H1 (cell line): ENCODE data around the gene PLEKHA4. TPM values are rescaled to one million over a fixed set of nuclear protein-coding genes. Genes with fewer than 3 reads are reported as not detected.

Experiments
- HDAC2 ChIP-seq, 2 experiments: fragments of 300-600 bp in 1 of 2; sonication (generic) in 1 of 2; IDR thresholded peaks; 2 replicates each; pipeline ENCODE4 v1.6.1; 2011 to 2012; ENCODE audit warnings: low read depth in 2 of 2, low read length in 2 of 2, mild to moderate bottlenecking in 2 of 2, moderate library complexity in 2 of 2, borderline replicate concordance in 1 of 2, inconsistent platforms in 1 of 2
- polyA plus RNA-seq, 7 experiments: library from polyadenylated mRNA; depleted of rRNA in 3 of 7; stranded (reverse) in 5 of 7; unstranded in 2 of 7; fragments of >200 nt in 5 of 7; fragments of 200-250 nt in 2 of 7; gene quantifications; 1 replicate in 5 of 7; 2 replicates in 1 of 7; 4 replicates in 1 of 7; pipeline versions ENCODE4 v1.2.1 to v1.2.3, GENCODE V29; 2011 to 2013; ENCODE audit warnings: missing spikeins in 2 of 7, mixed read lengths in 2 of 7
- total RNA-seq: library from RNA; stranded (reverse); fragmentation: NEBNext Ultra II Directional; extraction: Animal tissue kit (Norgen Biotek cat#: 25700); gene quantifications from 2 replicates; pipeline ENCODE4 v1.2.1, GENCODE V29; 2021
- TF ChIP-seq, protein P1 (sequence below): fragments of 300-600 bp; sonication (generic); IDR thresholded peaks from 2 replicates; pipeline ENCODE4 v1.7.1; 2012; ENCODE audit warnings: low read length, moderate library complexity, mild to moderate bottlenecking, inconsistent platforms; ENCODE audit not compliant: insufficient replicate concordance

Gene PLEKHA4
- total and polyA plus RNA-seq, 2 of the 8 experiments (the other 6 are each of a cell fraction or from before 2014, with no cell fraction given) = 8.2 to 18.0 TPM

DNA sequence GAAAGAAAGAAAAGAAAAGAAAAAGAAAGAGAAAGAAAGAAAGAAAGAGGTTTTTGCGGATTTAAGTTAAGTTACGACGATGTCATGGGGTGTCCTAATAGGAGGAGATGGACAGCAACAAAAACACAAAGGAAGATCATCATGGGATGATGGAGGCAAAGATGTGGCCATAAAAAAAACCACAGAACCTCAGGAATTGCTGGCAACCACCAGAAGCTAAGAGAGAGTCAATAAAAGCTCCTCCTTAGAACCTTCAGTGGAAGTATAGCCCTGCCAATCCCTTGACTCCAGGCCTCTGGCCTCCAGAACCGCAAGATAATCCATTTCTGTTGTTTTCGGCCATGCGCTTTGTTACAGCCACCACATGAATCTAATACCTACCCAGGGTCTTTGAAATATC, 11.5 kb downstream of the PLEKHA4 start (continued):
- no peak for TF ChIP-seq HDAC2 (IDR thresholded peaks at IDR 0.05; ENCODE audit: borderline replicate concordance in 1 of 2, low read depth in 2 of 2, low read length in 2 of 2)
- TF ChIP-seq, protein P1, sequence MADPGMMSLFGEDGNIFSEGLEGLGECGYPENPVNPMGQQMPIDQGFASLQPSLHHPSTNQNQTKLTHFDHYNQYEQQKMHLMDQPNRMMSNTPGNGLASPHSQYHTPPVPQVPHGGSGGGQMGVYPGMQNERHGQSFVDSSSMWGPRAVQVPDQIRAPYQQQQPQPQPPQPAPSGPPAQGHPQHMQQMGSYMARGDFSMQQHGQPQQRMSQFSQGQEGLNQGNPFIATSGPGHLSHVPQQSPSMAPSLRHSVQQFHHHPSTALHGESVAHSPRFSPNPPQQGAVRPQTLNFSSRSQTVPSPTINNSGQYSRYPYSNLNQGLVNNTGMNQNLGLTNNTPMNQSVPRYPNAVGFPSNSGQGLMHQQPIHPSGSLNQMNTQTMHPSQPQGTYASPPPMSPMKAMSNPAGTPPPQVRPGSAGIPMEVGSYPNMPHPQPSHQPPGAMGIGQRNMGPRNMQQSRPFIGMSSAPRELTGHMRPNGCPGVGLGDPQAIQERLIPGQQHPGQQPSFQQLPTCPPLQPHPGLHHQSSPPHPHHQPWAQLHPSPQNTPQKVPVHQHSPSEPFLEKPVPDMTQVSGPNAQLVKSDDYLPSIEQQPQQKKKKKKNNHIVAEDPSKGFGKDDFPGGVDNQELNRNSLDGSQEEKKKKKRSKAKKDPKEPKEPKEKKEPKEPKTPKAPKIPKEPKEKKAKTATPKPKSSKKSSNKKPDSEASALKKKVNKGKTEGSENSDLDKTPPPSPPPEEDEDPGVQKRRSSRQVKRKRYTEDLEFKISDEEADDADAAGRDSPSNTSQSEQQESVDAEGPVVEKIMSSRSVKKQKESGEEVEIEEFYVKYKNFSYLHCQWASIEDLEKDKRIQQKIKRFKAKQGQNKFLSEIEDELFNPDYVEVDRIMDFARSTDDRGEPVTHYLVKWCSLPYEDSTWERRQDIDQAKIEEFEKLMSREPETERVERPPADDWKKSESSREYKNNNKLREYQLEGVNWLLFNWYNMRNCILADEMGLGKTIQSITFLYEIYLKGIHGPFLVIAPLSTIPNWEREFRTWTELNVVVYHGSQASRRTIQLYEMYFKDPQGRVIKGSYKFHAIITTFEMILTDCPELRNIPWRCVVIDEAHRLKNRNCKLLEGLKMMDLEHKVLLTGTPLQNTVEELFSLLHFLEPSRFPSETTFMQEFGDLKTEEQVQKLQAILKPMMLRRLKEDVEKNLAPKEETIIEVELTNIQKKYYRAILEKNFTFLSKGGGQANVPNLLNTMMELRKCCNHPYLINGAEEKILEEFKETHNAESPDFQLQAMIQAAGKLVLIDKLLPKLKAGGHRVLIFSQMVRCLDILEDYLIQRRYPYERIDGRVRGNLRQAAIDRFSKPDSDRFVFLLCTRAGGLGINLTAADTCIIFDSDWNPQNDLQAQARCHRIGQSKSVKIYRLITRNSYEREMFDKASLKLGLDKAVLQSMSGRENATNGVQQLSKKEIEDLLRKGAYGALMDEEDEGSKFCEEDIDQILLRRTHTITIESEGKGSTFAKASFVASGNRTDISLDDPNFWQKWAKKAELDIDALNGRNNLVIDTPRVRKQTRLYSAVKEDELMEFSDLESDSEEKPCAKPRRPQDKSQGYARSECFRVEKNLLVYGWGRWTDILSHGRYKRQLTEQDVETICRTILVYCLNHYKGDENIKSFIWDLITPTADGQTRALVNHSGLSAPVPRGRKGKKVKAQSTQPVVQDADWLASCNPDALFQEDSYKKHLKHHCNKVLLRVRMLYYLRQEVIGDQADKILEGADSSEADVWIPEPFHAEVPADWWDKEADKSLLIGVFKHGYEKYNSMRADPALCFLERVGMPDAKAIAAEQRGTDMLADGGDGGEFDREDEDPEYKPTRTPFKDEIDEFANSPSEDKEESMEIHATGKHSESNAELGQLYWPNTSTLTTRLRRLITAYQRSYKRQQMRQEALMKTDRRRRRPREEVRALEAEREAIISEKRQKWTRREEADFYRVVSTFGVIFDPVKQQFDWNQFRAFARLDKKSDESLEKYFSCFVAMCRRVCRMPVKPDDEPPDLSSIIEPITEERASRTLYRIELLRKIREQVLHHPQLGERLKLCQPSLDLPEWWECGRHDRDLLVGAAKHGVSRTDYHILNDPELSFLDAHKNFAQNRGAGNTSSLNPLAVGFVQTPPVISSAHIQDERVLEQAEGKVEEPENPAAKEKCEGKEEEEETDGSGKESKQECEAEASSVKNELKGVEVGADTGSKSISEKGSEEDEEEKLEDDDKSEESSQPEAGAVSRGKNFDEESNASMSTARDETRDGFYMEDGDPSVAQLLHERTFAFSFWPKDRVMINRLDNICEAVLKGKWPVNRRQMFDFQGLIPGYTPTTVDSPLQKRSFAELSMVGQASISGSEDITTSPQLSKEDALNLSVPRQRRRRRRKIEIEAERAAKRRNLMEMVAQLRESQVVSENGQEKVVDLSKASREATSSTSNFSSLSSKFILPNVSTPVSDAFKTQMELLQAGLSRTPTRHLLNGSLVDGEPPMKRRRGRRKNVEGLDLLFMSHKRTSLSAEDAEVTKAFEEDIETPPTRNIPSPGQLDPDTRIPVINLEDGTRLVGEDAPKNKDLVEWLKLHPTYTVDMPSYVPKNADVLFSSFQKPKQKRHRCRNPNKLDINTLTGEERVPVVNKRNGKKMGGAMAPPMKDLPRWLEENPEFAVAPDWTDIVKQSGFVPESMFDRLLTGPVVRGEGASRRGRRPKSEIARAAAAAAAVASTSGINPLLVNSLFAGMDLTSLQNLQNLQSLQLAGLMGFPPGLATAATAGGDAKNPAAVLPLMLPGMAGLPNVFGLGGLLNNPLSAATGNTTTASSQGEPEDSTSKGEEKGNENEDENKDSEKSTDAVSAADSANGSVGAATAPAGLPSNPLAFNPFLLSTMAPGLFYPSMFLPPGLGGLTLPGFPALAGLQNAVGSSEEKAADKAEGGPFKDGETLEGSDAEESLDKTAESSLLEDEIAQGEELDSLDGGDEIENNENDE = no peak
